Neuron (in vitro differentiated cells): ENCODE measurements around the gene SH3BGRL.

Experiments used
- H2AFZ ChIP-seq: one replicate; pipeline ENCODE4 v1.6.1; 2013; ENCODE audit warnings: low read depth, mild to moderate bottlenecking, inconsistent platforms, low read length, moderate library complexity
- H3K27me3 ChIP-seq: one replicate; pipeline ENCODE4 v1.6.1; 2013; ENCODE audit warnings: low read length; ENCODE audit not compliant: insufficient read depth
- H3K36me3 ChIP-seq: one replicate; pipeline ENCODE4 v1.6.1; 2013; ENCODE audit warnings: low read length; ENCODE audit not compliant: insufficient read depth
- H3K4me1 ChIP-seq: one replicate; pipeline ENCODE4 v1.6.1; 2013; ENCODE audit warnings: low read length; ENCODE audit not compliant: insufficient read depth
- H3K4me3 ChIP-seq: 2 replicates; pipeline ENCODE4 v1.5.1; 2013; ENCODE audit warnings: mild to moderate bottlenecking, low read length, moderate library complexity
- H3K9me3 ChIP-seq: one replicate; pipeline ENCODE4 v1.6.1; 2013; ENCODE audit warnings: low read length

The SH3BGRL gene

GRCh38 chrX:81201671-81202455 is at the start of gene SH3BGRL, which contains the start of gene HMGN5:
TSS of gene SH3BGRL (plus strand) at chrX:81202102. CDS start at chrX:81202201, 99 bp downstream.
TSS of gene HMGN5 (minus strand) at chrX:81201913. CDS start at chrX:81121549, 80,364 bp downstream.
- H3K4me3 ChIP-seq = peak within 1 kb of the TSS; percentile 69
- peaks cover 2% of the 10 kb centered on the region for H3K4me1 ChIP-seq
- H2AFZ ChIP-seq = peak within 1 kb of the TSS; percentile 73
- no peaks in the 10 kb centered on the region for H3K27me3 ChIP-seq
- H3K9me3 ChIP-seq = no peaks in the 10 kb centered on the region
- no peaks in the 10 kb centered on the region for H3K36me3 ChIP-seq

GRCh38 chrX:81168391-81168790 is 33.5 kb upstream of the SH3BGRL start:
- no peaks in the 10 kb centered on the region for H3K9me3 ChIP-seq
- no peaks in the 10 kb centered on the region for H3K36me3 ChIP-seq
- H3K4me1 ChIP-seq = no peaks in the 10 kb centered on the region
- H2AFZ ChIP-seq = no peak overlapping the region
- H3K27me3 ChIP-seq = no peaks in the 10 kb centered on the region
- H3K4me3 ChIP-seq = no peak overlapping the region

DNA sequence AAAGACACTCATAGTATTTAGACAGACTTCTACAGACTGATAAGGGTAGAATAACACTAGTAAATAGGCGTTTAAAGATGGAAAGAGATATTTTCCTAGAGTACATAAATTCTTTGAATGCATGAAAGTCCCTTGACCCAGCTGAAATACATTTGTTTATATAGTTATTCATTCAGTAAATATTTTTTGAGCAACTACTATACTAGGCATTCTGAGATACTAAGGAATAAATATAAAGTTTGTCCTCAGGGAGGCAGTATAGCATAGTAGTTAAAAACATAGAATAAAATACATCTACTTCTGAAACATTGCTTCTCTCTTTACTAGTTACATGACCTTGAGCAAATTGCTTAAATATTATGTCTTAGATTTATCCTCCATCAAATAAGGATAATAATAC is 27.6 kb upstream of the SH3BGRL start:
- Histone ChIP-seq H3K27me3 (no peaks in the 10 kb centered on the region), H3K4me3 (no peak overlapping the region), H2AFZ (no peak overlapping the region), H3K36me3 (no peaks in the 10 kb centered on the region), H3K4me1 (no peaks in the 10 kb centered on the region), H3K9me3 (no peaks in the 10 kb centered on the region)

- Histone ChIP-seq H3K36me3 (no peaks in the 10 kb centered on the region), H3K27me3 (no peaks in the 10 kb centered on the region), H3K9me3 (peaks cover 2% of the 10 kb centered on the region), H2AFZ (no peak overlapping the region), H3K4me3 (no peak overlapping the region), H3K4me1 (no peaks in the 10 kb centered on the region)
Measured at GRCh38 chrX:81195259-81195658, 6.6 kb upstream of the SH3BGRL start.

DNA sequence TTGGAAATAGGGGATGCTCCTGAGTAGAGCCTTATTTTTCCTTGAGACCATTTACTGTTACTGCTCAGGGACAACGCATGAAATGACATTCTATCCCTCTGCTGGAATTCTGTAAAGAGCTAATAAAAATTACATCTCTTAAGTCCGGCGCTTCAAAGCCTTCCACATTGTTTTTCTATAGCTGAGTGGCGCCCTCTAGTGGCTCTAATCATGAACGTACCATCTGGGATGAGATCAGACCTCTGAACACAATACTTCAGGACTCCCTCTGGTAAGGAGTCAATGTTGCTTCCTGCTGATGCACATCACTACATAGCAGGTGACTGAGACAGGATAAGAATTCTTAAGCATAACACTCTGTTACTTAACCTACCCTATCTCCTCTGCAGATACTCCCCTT is 6.2 kb upstream of the SH3BGRL start:
- peaks cover 2% of the 10 kb centered on the region for H3K9me3 ChIP-seq
- H3K36me3 ChIP-seq = no peaks in the 10 kb centered on the region
- no peak overlapping the region for H2AFZ ChIP-seq
- H3K27me3 ChIP-seq = no peaks in the 10 kb centered on the region
- H3K4me1 ChIP-seq = no peaks in the 10 kb centered on the region
- H3K4me3 ChIP-seq = no peak overlapping the region

DNA sequence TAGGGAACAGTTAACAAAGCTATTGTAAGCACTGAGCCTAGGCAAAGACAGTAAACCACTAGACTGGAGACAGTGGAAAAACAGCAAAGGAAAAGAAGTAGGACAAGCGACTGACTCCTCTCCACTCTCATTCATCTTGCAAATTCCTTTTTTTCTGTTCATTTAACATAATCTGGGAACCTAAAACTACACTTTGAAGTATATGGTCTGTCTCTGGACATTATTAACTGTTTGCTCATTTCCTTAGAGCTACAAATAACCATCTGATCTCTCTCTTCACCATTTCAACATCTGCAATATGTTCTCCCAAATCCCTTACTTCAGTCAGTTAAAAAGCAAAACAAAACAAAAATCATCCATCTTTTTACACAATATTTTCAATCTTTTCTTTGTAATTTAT is 831 bp upstream of the SH3BGRL start:
- Histone ChIP-seq H3K27me3 (no peaks in the 10 kb centered on the region), H3K36me3 (no peaks in the 10 kb centered on the region), H3K4me1 (peaks cover 2% of the 10 kb centered on the region), H2AFZ (peak overlapping the region; percentile 73), H3K9me3 (no peaks in the 10 kb centered on the region), H3K4me3 (peak overlapping the region; percentile 69)

GRCh38 chrX:81202456-81202819 is 536 bp downstream of the SH3BGRL start:
- H3K36me3 ChIP-seq = no peaks in the 10 kb centered on the region
- no peaks in the 10 kb centered on the region for H3K27me3 ChIP-seq
- no peaks in the 10 kb centered on the region for H3K9me3 ChIP-seq
- peak overlapping the region; percentile 69 for H3K4me3 ChIP-seq
- H2AFZ ChIP-seq = peak overlapping the region; percentile 69
- H3K4me1 ChIP-seq = peaks cover 2% of the 10 kb centered on the region

- H3K4me3 ChIP-seq = peak overlapping the region; percentile 69
- H3K36me3 ChIP-seq = no peaks in the 10 kb centered on the region
Measured at GRCh38 chrX:81202943-81203342, 1.0 kb downstream of the SH3BGRL start.

DNA sequence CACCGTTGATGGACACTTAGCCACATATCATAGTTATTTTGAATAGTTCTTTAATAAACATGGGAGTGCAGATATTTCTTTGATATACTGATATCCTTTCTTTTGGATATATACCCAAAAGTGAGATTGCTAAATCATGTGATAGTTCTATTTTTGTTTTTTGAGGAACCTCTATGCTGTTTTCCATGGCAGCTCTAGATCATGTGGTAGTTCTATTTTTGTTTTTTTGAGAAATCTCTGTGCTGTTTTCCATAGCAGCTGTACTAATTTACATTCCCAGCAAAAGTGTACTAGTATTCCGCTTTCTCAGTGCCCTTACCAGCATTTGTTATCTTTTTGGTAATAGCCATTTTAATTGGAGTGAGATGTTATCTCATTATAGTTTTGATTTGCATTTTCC is 3.6 kb downstream of the SH3BGRL start:
- Histone ChIP-seq H3K9me3 (no peaks in the 10 kb centered on the region), H3K27me3 (no peaks in the 10 kb centered on the region), H2AFZ (no peak overlapping the region), H3K4me3 (no peak overlapping the region), H3K4me1 (peaks cover 2% of the 10 kb centered on the region), H3K36me3 (no peaks in the 10 kb centered on the region)

More at GRCh38 chrX:81202943-81203342, 1.0 kb downstream of the SH3BGRL start:
- Histone ChIP-seq H2AFZ (peak overlapping the region; percentile 69), H3K4me1 (peaks cover 2% of the 10 kb centered on the region), H3K9me3 (no peaks in the 10 kb centered on the region), H3K27me3 (no peaks in the 10 kb centered on the region)

- Histone ChIP-seq H3K4me3 (no peak overlapping the region), H3K27me3 (no peaks in the 10 kb centered on the region), H3K4me1 (peaks cover 2% of the 10 kb centered on the region), H3K9me3 (no peaks in the 10 kb centered on the region), H3K36me3 (no peaks in the 10 kb centered on the region), H2AFZ (no peak overlapping the region)
Measured at GRCh38 chrX:81206476-81206875, 4.6 kb downstream of the SH3BGRL start.

GRCh38 chrX:81208916-81209315 is 7.0 kb downstream of the SH3BGRL start:
- H3K4me1 ChIP-seq = no peaks in the 10 kb centered on the region
- no peaks in the 10 kb centered on the region for H3K27me3 ChIP-seq
- H3K36me3 ChIP-seq = no peaks in the 10 kb centered on the region
- no peaks in the 10 kb centered on the region for H3K9me3 ChIP-seq
- H2AFZ ChIP-seq = no peak overlapping the region
- no peak overlapping the region for H3K4me3 ChIP-seq

DNA sequence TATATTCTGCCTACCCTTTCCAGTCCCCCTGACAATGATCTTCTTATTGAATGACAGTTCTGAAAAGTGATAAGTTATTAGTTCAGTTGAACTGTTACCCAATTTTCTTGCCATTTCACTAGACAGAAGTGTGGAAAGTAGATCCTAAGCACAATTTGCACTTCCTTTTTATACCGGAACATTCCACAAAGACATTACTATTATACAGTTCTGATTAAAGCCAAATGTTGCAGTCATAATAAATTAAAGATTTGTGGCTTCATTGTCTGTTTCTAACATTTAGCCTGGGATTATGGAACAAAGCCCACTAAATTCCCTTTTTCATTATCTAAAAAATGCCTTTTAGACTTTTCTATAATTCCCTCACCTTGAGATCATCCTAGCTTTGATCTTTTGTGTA is 13.8 kb downstream of the SH3BGRL start:
- H3K4me3 ChIP-seq = no peak overlapping the region
- no peak overlapping the region for H2AFZ ChIP-seq
- no peaks in the 10 kb centered on the region for H3K36me3 ChIP-seq
- no peaks in the 10 kb centered on the region for H3K27me3 ChIP-seq
- H3K9me3 ChIP-seq = no peaks in the 10 kb centered on the region
- no peaks in the 10 kb centered on the region for H3K4me1 ChIP-seq

DNA sequence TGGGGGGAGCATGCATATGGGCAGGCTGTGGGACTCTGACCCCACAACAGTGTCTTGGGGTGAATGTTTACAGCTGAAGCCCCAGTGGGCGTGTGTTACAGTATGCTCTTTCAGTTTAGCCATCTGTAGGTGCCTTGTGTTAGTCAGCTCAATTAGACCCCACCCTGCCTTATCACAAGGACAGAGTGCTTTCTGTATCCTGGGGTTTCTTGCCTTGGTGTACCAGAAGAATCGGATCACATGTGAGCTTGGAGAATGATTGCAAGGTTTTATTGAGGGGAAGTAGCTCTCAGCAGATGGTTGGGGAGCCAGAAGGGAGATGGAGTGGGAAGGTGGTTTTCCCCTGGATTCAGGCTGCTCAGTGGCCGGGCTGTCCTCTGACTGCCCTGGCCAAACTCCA is 27.3 kb downstream of the SH3BGRL start:
- H2AFZ ChIP-seq = no peak overlapping the region
- no peak overlapping the region for H3K4me3 ChIP-seq
- H3K4me1 ChIP-seq = no peaks in the 10 kb centered on the region
- H3K27me3 ChIP-seq = no peaks in the 10 kb centered on the region
- H3K9me3 ChIP-seq = no peaks in the 10 kb centered on the region
- no peaks in the 10 kb centered on the region for H3K36me3 ChIP-seq

DNA sequence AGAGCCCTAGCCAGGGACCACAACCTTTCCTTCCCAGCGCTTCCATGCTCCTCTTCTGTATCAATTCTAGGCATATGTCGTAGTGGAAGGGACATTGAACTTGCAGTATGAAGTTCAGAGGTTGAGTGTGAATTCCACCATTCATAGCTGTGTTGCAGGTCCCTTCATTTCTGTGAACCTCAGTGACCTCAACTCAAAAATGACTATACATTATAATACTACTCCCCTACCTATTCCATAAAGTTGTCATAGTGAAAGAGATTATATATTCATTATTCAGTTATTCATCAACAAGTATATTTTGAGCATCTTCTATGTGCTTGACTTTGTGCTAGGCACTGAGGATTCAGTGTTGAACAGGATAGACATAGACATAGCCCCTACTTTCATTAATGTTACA is 28.0 kb downstream of the SH3BGRL start:
- H3K36me3 ChIP-seq = no peaks in the 10 kb centered on the region
- no peak overlapping the region for H2AFZ ChIP-seq
- no peaks in the 10 kb centered on the region for H3K4me1 ChIP-seq
- no peaks in the 10 kb centered on the region for H3K9me3 ChIP-seq
- no peaks in the 10 kb centered on the region for H3K27me3 ChIP-seq
- H3K4me3 ChIP-seq = no peak overlapping the region
